Central memory CD8-positive, alpha-beta T cell (primary cell): ENCODE data around the gene PROSER1.
A peak's percentile ranks its signal among the peaks of the same experiment; 100 is the strongest.
"Not testable (repeated sequence)": the region's sequence is repeated elsewhere in the genome, so short reads cannot be mapped to it uniquely, and the experiment has no call there.

Experiments used
- ATAC-seq: fragments of 150-1000 bp; cut with Tn5 transposase; replicated peaks from 2 replicates; pipeline ENCODE4 v1.10.0; 2022; ENCODE audit warnings: mild to moderate bottlenecking, moderate FRiP score, moderate number of reproducible peaks; ENCODE audit not compliant: poor library complexity, severe bottlenecking; ENCODE audit errors: extremely low read depth
- DNase-seq, 2 donors: peaks; one replicate each; pipeline ENCODE4 v3.0.0; 2021; ENCODE audit warnings: low spot score in 2 of 2
- H3K27ac Mint-ChIP-seq: one replicate; pipeline ENCODE4 v1.8.0; 2022; ENCODE audit warnings: low read depth, mild to moderate bottlenecking, moderate library complexity, mixed read lengths
- H3K27me3 Mint-ChIP-seq: one replicate; pipeline ENCODE4 v1.8.0; 2022; ENCODE audit warnings: mixed read lengths
- H3K36me3 Mint-ChIP-seq: one replicate; pipeline ENCODE4 v1.8.0; 2022; ENCODE audit warnings: mild to moderate bottlenecking, moderate library complexity, mixed read lengths; ENCODE audit not compliant: insufficient read depth
- H3K4me1 Mint-ChIP-seq: one replicate; pipeline ENCODE4 v1.8.0; 2022; ENCODE audit warnings: mixed read lengths
- H3K4me3 Mint-ChIP-seq: one replicate; pipeline ENCODE4 v1.8.0; 2022; ENCODE audit warnings: mild to moderate bottlenecking, moderate library complexity, mixed read lengths
- H3K9me3 Mint-ChIP-seq: one replicate; pipeline ENCODE4 v1.8.0; 2022; ENCODE audit warnings: mixed read lengths

The PROSER1 gene

GRCh38 chr13:39020853-39021462, 16.9 kb downstream of the PROSER1 start:
- H3K9me3 Mint-ChIP-seq: no peaks in the 10 kb centered on the region
- ATAC-seq: no peak
- H3K4me1 Mint-ChIP-seq: peaks cover 13% of the 10 kb centered on the region
- H3K4me3 Mint-ChIP-seq: no peak overlapping the region
- no peak for DNase-seq
- no peaks in the 10 kb centered on the region for H3K27me3 Mint-ChIP-seq
- H3K36me3 Mint-ChIP-seq: peaks cover 63% of the 10 kb centered on the region
- no peak overlapping the region for H3K27ac Mint-ChIP-seq

GRCh38 chr13:39016787-39017186, 21.1 kb downstream of the PROSER1 start:
- DNase-seq (no peak), ATAC-seq (no peak)
- Mint-ChIP-seq H3K9me3 (no peaks in the 10 kb centered on the region), H3K27me3 (no peaks in the 10 kb centered on the region), H3K27ac (no peak overlapping the region), H3K36me3 (peaks cover 61% of the 10 kb centered on the region), H3K4me3 (no peak overlapping the region), H3K4me1 (peaks cover 13% of the 10 kb centered on the region)

GRCh38 chr13:39016087-39016486, 21.8 kb downstream of the PROSER1 start:
- H3K36me3 Mint-ChIP-seq: peaks cover 60% of the 10 kb centered on the region
- no peak overlapping the region for H3K27ac Mint-ChIP-seq
- no peaks in the 10 kb centered on the region for H3K27me3 Mint-ChIP-seq

GRCh38 chr13:39013462-39013861, 24.4 kb downstream of the PROSER1 start:
- no peak for ATAC-seq
- DNase-seq: no peak
- Mint-ChIP-seq H3K9me3 (no peaks in the 10 kb centered on the region), H3K4me1 (peaks cover 7% of the 10 kb centered on the region), H3K4me3 (no peak overlapping the region), H3K27me3 (no peaks in the 10 kb centered on the region), H3K27ac (peak overlapping the region; percentile 23), H3K36me3 (peaks cover 59% of the 10 kb centered on the region)

More at GRCh38 chr13:39016087-39016486, 21.8 kb downstream of the PROSER1 start:
- DNase-seq (no peak), ATAC-seq (peak; percentile 40)
- Mint-ChIP-seq H3K4me3 (no peak overlapping the region), H3K4me1 (peaks cover 13% of the 10 kb centered on the region), H3K9me3 (no peaks in the 10 kb centered on the region)

- Mint-ChIP-seq H3K36me3 (peaks cover 52% of the 10 kb centered on the region), H3K27ac (peak overlapping the region; percentile 23), H3K27me3 (no peaks in the 10 kb centered on the region), H3K4me1 (no peaks in the 10 kb centered on the region), H3K9me3 (no peaks in the 10 kb centered on the region), H3K4me3 (no peak overlapping the region)
- no peak for ATAC-seq
- DNase-seq: no peak
Observed at GRCh38 chr13:39012608-39013007, 25.3 kb downstream of the PROSER1 start.

- H3K36me3 Mint-ChIP-seq: peaks cover 14% of the 10 kb centered on the region
Observed at GRCh38 chr13:39006371-39007111, 31.3 kb downstream of the PROSER1 start.

GRCh38 chr13:38998739-38999138, 39.1 kb downstream of the PROSER1 start:
- H3K27me3 Mint-ChIP-seq: no peaks in the 10 kb centered on the region
- ATAC-seq: no peak
- no peak overlapping the region for H3K4me3 Mint-ChIP-seq
- no peaks in the 10 kb centered on the region for H3K9me3 Mint-ChIP-seq
- no peaks in the 10 kb centered on the region for H3K4me1 Mint-ChIP-seq
- DNase-seq: no peak
- H3K36me3 Mint-ChIP-seq: no peaks in the 10 kb centered on the region
- no peak overlapping the region for H3K27ac Mint-ChIP-seq

More at GRCh38 chr13:39006371-39007111, 31.3 kb downstream of the PROSER1 start:
- not testable (repeated sequence) for H3K4me1 Mint-ChIP-seq, H3K4me3 Mint-ChIP-seq, ATAC-seq, H3K9me3 Mint-ChIP-seq, DNase-seq, H3K27ac Mint-ChIP-seq, H3K27me3 Mint-ChIP-seq

- ATAC-seq (no peak), DNase-seq (no peak)
- Mint-ChIP-seq H3K9me3 (no peaks in the 10 kb centered on the region), H3K27ac (no peak overlapping the region), H3K36me3 (no peaks in the 10 kb centered on the region), H3K4me1 (no peaks in the 10 kb centered on the region), H3K27me3 (no peaks in the 10 kb centered on the region), H3K4me3 (no peak overlapping the region)
Observed at GRCh38 chr13:38993381-38993780, 44.5 kb downstream of the PROSER1 start.

- H3K27me3 Mint-ChIP-seq: no peaks in the 10 kb centered on the region
- no peak for DNase-seq
- no peaks in the 10 kb centered on the region for H3K9me3 Mint-ChIP-seq
Observed at GRCh38 chr13:38990693-38991092, 47.2 kb downstream of the PROSER1 start, which contains the start of gene STOML3. TSS of gene STOML3 (minus strand) at chr13:38990831. CDS start at chr13:38990721, 110 bp downstream.

GRCh38 chr13:38981096-38981495, 56.8 kb downstream of the PROSER1 start:
- Mint-ChIP-seq H3K9me3 (peaks cover 8% of the 10 kb centered on the region), H3K4me3 (no peak overlapping the region), H3K4me1 (no peaks in the 10 kb centered on the region), H3K27me3 (peaks cover 24% of the 10 kb centered on the region), H3K27ac (no peak overlapping the region), H3K36me3 (no peaks in the 10 kb centered on the region)
- ATAC-seq (no peak), DNase-seq (no peak)

More at GRCh38 chr13:38990693-38991092, 47.2 kb downstream of the PROSER1 start, which contains the start of gene STOML3:
- no peak within 1 kb of the TSS for H3K27ac Mint-ChIP-seq
- ATAC-seq: no peak
- no peaks in the 10 kb centered on the region for H3K4me1 Mint-ChIP-seq
- H3K4me3 Mint-ChIP-seq: no peak within 1 kb of the TSS
- peaks cover 2% of the 10 kb centered on the region for H3K36me3 Mint-ChIP-seq

GRCh38 chr13:38980750-38981078, 57.2 kb downstream of the PROSER1 start:
- no peak overlapping the region for H3K4me3 Mint-ChIP-seq
- H3K27me3 Mint-ChIP-seq: peaks cover 24% of the 10 kb centered on the region
- ATAC-seq: no peak
- no peaks in the 10 kb centered on the region for H3K36me3 Mint-ChIP-seq
- H3K27ac Mint-ChIP-seq: no peak overlapping the region
- H3K9me3 Mint-ChIP-seq: peaks cover 8% of the 10 kb centered on the region
- H3K4me1 Mint-ChIP-seq: no peaks in the 10 kb centered on the region
- DNase-seq: no peak

- Mint-ChIP-seq H3K4me1 (no peaks in the 10 kb centered on the region), H3K36me3 (no peaks in the 10 kb centered on the region), H3K27ac (no peak overlapping the region), H3K4me3 (no peak overlapping the region), H3K9me3 (peaks cover 8% of the 10 kb centered on the region), H3K27me3 (peaks cover 24% of the 10 kb centered on the region)
- ATAC-seq (no peak), DNase-seq (no peak)
Observed at GRCh38 chr13:38979891-38980749, 57.8 kb downstream of the PROSER1 start.
